HFFc6 (cell line): Measurements from ENCODE around the gene AUTS2. TPM values are rescaled to one million over a fixed set of nuclear protein-coding genes. Genes with fewer than 3 reads are reported as not detected.

Source experiments
- DNase-seq: peaks from one replicate; pipeline ENCODE4 v3.0.0-alpha.2; 2018
- H3K27ac Mint-ChIP-seq: 2 replicates; pipeline ENCODE4 v1.8.0; 2020; ENCODE audit warnings: mild to moderate bottlenecking, mixed read lengths
- H3K27me3 Mint-ChIP-seq: 2 replicates; pipeline ENCODE4 v1.8.0; 2021; ENCODE audit warnings: mild to moderate bottlenecking, moderate library complexity, mixed read lengths; ENCODE audit not compliant: insufficient read depth
- H3K36me3 Mint-ChIP-seq: 2 replicates; pipeline ENCODE4 v1.8.0; 2021; ENCODE audit warnings: low read depth, mixed read lengths
- H3K4me1 Mint-ChIP-seq: 2 replicates; pipeline ENCODE4 v1.8.0; 2020; ENCODE audit warnings: low read depth, mixed read lengths
- H3K4me3 Mint-ChIP-seq: 2 replicates; pipeline ENCODE4 v1.8.0; 2020; ENCODE audit warnings: mild to moderate bottlenecking, moderate library complexity, mixed read lengths
- H3K9me3 Mint-ChIP-seq: 2 replicates; pipeline ENCODE4 v1.8.0; 2020; ENCODE audit warnings: mild to moderate bottlenecking, mixed read lengths
- total RNA-seq, 6 experiments: library from RNA; stranded (reverse); fragmentation: NEBNext Ultra II Directional; extraction: Animal tissue kit (Norgen Biotek cat#: 25700); gene quantifications; 2 replicates in 1 of 6; 3 replicates in 5 of 6; pipeline ENCODE4 v1.2.3, GENCODE V29; 2021
- TF ChIP-seq, protein P1 (sequence below): fragments of 200-600 bp; sonication (generic); IDR thresholded peaks from 2 replicates; pipeline ENCODE4 v1.5.0; 2021; ENCODE audit warnings: antibody characterized with exemption, mild to moderate bottlenecking

AUTS2 gene
- total RNA-seq, 6 experiments from 2014 or later, result 0.02 to 0.19 (median 0.16) TPM; not detected in 2

DNA sequence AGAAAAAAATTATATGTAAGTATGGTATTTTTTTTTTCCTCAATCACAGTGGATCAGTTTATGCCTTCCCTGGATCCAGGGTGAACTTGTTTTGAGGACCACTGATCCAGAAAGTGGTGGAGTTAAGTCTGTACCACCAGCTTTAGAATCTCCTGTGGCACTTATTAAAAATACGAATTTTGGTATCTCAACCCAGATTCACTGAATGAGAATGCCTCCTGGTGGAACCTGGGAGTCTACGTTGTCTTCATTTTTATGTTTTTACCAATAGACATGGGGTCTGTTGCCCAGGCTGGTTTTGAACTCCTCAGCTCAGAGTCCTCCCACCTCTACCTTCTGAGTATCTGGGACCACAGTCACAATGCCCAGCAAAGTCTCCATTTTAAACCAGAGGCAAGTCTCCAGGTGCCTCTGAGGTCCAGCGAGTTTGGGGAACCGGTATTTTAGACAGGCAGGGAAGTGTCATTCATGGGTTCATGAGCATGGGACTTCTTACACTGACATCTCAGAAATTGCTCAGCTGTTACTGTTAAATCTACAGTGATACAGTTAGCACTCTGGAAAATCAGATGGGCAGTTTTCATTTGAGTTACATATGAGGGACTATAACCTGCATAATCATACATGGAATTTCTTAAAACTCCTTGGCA lies 200.9 kb downstream of the AUTS2 start:
- Mint-ChIP-seq H3K4me3 (no peak overlapping the region), H3K9me3 (peaks cover 50% of the 10 kb centered on the region), H3K36me3 (no peaks in the 10 kb centered on the region), H3K27ac (no peak overlapping the region), H3K4me1 (no peaks in the 10 kb centered on the region), H3K27me3 (peaks cover 3% of the 10 kb centered on the region; the same call in 1 of the 2 replicates)
- TF ChIP-seq, protein P1, sequence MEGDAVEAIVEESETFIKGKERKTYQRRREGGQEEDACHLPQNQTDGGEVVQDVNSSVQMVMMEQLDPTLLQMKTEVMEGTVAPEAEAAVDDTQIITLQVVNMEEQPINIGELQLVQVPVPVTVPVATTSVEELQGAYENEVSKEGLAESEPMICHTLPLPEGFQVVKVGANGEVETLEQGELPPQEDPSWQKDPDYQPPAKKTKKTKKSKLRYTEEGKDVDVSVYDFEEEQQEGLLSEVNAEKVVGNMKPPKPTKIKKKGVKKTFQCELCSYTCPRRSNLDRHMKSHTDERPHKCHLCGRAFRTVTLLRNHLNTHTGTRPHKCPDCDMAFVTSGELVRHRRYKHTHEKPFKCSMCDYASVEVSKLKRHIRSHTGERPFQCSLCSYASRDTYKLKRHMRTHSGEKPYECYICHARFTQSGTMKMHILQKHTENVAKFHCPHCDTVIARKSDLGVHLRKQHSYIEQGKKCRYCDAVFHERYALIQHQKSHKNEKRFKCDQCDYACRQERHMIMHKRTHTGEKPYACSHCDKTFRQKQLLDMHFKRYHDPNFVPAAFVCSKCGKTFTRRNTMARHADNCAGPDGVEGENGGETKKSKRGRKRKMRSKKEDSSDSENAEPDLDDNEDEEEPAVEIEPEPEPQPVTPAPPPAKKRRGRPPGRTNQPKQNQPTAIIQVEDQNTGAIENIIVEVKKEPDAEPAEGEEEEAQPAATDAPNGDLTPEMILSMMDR, result no peak
- DNase-seq, result no peak

DNA sequence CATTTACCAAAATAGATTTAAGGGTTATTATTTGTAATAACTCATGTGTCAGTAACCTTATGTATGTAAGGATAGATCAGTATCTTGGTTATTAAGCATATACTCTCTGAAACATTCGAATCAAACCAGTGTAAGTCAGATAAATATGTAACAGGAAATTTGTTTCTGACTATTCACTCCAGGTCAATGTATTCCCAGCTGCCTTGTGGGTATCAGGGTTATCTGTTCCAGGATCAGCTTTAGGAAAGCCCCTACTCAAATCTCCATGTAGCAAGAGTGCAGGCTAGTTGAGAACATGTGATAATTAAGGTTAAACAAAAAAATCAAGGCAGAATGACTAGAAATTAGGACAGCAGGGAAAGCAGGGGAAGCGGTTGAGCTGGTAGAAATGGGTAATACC lies 201.7 kb downstream of the AUTS2 start:
- H3K9me3 Mint-ChIP-seq, result peaks cover 52% of the 10 kb centered on the region
- no peaks in the 10 kb centered on the region for H3K4me1 Mint-ChIP-seq
- peaks cover 3% of the 10 kb centered on the region; the same call in 1 of the 2 replicates for H3K27me3 Mint-ChIP-seq
- no peaks in the 10 kb centered on the region for H3K36me3 Mint-ChIP-seq
- DNase-seq, result no peak
- H3K4me3 Mint-ChIP-seq, result no peak overlapping the region
- H3K27ac Mint-ChIP-seq, result no peak overlapping the region
- TF ChIP-seq, protein P1, result no peak

DNA sequence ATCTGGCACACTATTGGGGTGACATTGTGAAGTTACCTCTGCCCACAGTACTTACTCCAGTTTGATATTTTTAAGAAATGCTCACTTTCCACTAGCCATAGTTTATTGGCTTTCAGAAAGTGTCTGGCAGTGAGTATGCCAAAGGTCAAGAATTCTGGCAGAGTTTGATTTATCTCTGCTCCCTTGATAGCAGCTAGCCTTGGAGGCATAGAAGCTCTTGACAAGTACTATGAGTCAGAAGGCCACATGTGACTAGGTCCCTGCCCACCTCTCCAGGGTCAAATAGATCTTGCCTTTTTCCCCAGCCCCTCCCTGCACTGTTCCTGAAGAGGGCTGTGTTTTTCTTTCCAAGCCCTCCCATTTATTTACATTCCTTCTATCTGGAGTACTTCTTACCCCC lies 202.2 kb downstream of the AUTS2 start:
- DNase-seq, result no peak
- H3K27me3 Mint-ChIP-seq, result peaks cover 3% of the 10 kb centered on the region; the same call in 1 of the 2 replicates
- peaks cover 52% of the 10 kb centered on the region for H3K9me3 Mint-ChIP-seq
- H3K36me3 Mint-ChIP-seq, result no peaks in the 10 kb centered on the region
- no peak overlapping the region for H3K4me3 Mint-ChIP-seq
- TF ChIP-seq, protein P1, result no peak
- no peak overlapping the region for H3K27ac Mint-ChIP-seq
- H3K4me1 Mint-ChIP-seq, result no peaks in the 10 kb centered on the region

DNA sequence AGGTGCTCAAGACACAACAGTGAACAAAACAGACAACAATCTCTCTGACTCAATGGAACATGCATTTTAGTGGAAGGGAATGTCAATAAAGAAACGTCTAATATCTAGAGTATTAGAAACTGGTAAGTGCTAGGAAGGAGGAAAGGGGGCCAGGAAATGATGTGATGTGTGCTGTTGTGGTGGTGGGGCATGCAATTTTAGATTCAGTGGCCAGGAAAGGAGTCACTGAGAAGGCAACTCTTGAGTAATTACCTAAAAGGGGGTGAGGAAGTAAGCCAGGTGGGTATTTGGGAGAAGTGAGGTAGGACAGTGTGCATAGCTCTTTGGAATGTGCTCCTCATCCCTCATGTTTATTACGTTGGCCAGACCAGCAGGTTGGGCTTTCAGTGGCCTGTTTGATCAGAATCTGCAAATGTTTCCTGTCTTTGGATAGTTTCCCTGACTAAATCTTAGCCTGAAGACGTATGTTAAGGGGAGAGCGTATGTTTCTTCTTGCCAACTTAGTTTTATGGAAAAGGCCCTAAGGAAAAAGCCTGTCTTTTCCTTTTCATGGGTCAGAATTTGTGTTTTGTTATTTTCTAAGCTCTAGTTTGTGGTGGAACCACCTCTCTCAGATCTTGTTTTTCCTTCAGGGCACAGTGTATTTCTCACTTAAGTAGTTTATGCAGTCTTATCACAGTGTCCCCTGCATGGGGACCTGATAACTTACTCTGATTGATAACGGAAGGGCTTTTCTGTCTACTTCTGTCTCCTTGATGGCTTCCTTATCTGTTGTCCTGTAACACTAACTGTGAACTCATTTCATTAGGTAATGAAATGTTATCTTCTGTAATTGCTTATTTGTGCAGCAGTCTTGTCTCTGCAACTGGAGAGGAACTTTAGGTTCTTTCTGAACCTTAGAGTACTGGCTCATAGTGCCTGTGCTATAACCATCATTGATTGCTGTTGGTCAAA lies 203.7 kb downstream of the AUTS2 start:
- TF ChIP-seq, protein P1, result no peak
- no peak overlapping the region for H3K27ac Mint-ChIP-seq
- H3K27me3 Mint-ChIP-seq, result peaks cover 3% of the 10 kb centered on the region; the same call in 1 of the 2 replicates
- no peak for DNase-seq
- no peaks in the 10 kb centered on the region for H3K4me1 Mint-ChIP-seq
- no peaks in the 10 kb centered on the region for H3K36me3 Mint-ChIP-seq
- peaks cover 52% of the 10 kb centered on the region for H3K9me3 Mint-ChIP-seq
- no peak overlapping the region for H3K4me3 Mint-ChIP-seq

DNA sequence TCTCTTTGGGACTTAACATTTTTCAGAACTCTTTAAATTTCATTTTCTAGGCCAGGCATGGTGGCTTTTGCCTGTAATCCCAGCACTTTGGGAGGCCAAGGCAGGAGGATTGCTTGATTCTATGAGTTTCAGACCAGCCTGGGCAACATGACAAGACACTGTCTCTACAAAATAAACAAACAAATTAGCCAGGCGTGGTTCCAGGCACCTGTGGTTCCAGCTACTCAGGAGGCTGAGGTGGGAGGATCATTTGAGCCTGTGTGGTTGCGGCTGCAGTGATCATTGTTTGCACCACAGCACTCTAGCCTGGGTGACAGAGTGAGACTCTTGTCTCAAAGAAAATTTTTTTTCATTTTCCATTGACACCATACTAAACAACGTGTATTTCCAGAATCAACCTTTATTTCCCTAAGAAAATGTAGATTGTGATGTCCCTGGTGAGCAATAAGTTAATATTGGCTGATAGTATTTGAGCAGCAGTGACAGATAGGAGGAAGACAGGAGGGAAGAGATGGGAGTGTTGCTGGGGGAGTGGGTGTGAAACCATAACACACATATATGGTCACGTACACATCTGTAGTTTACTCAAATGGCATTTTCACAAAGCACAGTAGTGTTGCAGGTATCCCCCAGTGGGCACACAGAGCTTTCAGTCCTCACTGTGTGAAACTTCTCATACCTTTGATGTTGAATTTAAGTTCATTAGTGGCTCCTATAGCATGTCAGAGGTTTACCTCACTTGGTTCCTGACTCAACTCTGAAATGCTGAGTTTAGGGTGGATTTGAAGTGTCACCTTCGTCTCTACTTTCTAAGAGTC lies 205.6 kb downstream of the AUTS2 start:
- Mint-ChIP-seq H3K27ac (no peak overlapping the region), H3K4me1 (no peaks in the 10 kb centered on the region), H3K36me3 (no peaks in the 10 kb centered on the region), H3K9me3 (peaks cover 55% of the 10 kb centered on the region), H3K4me3 (no peak overlapping the region), H3K27me3 (peaks cover 3% of the 10 kb centered on the region; the same call in 1 of the 2 replicates)
- no peak for DNase-seq
- TF ChIP-seq, protein P1, result no peak
